Endothelial cell of umbilical vein (primary cell): ENCODE results near the gene PSPC1. TPM values are rescaled to one million over a fixed set of nuclear protein-coding genes. Genes with fewer than 3 reads are reported as not detected.

ENCODE experiments used
- BruUV-seq: library from RNA; stranded (reverse); fragments of 400-500 nt; replicated peaks from 2 replicates; lab custom pipeline; 2021; lab: Mats Ljungman, UMichigan
- CTCF ChIA-PET: fragments of 300-600, 350-600 bp; sonication (Branson Sonifier 250); formaldehyde crosslinking; loops from one replicate; lab custom pipeline; 2021; ENCODE audit warnings: antibody characterized with exemption, inconsistent platforms; lab: Charles Lee
- POLR2A ChIA-PET: fragments of 300-600, 350-600 bp; sonication (Branson Sonifier 250); formaldehyde crosslinking; loops from one replicate; lab custom pipeline; 2021; ENCODE audit warnings: antibody characterized with exemption, inconsistent platforms; lab: Charles Lee
- DNase-seq: peaks from one replicate; pipeline ENCODE4 v3.0.0-alpha.2; 2011; ENCODE audit warnings: low read depth, low spot score
- FAIRE-seq: peaks from 2 replicates; lab custom pipeline; 2011; peaks lifted over from hg19 to GRCh38; lab: Jason Lieb, UNC
- H2AFZ ChIP-seq: 2 replicates; pipeline ENCODE4 v1.6.0; 2012; ENCODE audit warnings: low read depth, low read length, control low read depth, inconsistent platforms
- H3K27ac ChIP-seq: 2 replicates; pipeline ENCODE4 v1.5.1; 2011; ENCODE audit warnings: low read depth, mild to moderate bottlenecking, control low read depth, low read length, moderate library complexity; ENCODE audit not compliant: insufficient read depth
- H3K27me3 ChIP-seq, 2 experiments: 2 replicates each; pipeline versions ENCODE4 v1.6.0 to v1.6.1; 2011; ENCODE audit warnings: low read length in 2 of 2, mixed read lengths in 1 of 2; ENCODE audit not compliant: control insufficient read depth in 2 of 2, insufficient read depth in 2 of 2
- H3K36me3 ChIP-seq, 2 experiments: 2 replicates in 1 of 2; 3 replicates in 1 of 2; pipeline ENCODE4 v1.5.1; 2011; ENCODE audit warnings: low read length in 2 of 2, mild to moderate bottlenecking in 1 of 2, moderate library complexity in 1 of 2; ENCODE audit not compliant: control insufficient read depth in 2 of 2, insufficient read depth in 2 of 2; ENCODE audit errors: extremely low read depth in 1 of 2
- H3K4me1 ChIP-seq: 3 replicates; pipeline ENCODE4 v1.5.1; 2011; ENCODE audit warnings: mild to moderate bottlenecking, low read length; ENCODE audit not compliant: control insufficient read depth, insufficient read depth; ENCODE audit errors: extremely low read depth
- H3K4me2 ChIP-seq: 2 replicates; pipeline ENCODE4 v1.6.1; 2011; ENCODE audit warnings: low read length, control low read depth, mixed read lengths; ENCODE audit not compliant: insufficient read depth
- H3K4me3 ChIP-seq, 3 experiments: fragments of 200-600 bp in 1 of 3; sonication (generic), shearing (Covaris generic) in 1 of 3; replicated peaks in 1 of 3; 2 replicates each; pipeline ENCODE4 v1.5.1; 2011 to 2016; ENCODE audit warnings: control low read depth in 3 of 3, low read length in 3 of 3, mild to moderate bottlenecking in 2 of 3, inconsistent platforms in 1 of 3, low read depth in 1 of 3, moderate library complexity in 1 of 3; ENCODE audit not compliant: insufficient read depth in 1 of 3
- H3K79me2 ChIP-seq: 2 replicates; pipeline ENCODE4 v1.6.0; 2012; ENCODE audit warnings: low read length, inconsistent platforms; ENCODE audit not compliant: control insufficient read depth, insufficient read depth
- H3K9ac ChIP-seq: replicated peaks from 2 replicates; pipeline ENCODE3; 2011; ENCODE audit warnings: low read length, control low read depth; ENCODE audit not compliant: insufficient read depth; ENCODE audit errors: extremely low read depth
- H3K9me1 ChIP-seq: replicated peaks from 3 replicates; pipeline ENCODE4 v1.6.0; 2011; ENCODE audit warnings: mild to moderate bottlenecking, low read length; ENCODE audit not compliant: control insufficient read depth, insufficient read depth; ENCODE audit errors: extremely low read depth
- H3K9me3 ChIP-seq: replicated peaks from 2 replicates; pipeline ENCODE4 v1.5.1; 2012; ENCODE audit warnings: low read length, inconsistent platforms; ENCODE audit not compliant: control insufficient read depth, insufficient read depth
- H4K20me1 ChIP-seq: replicated peaks from 2 replicates; pipeline ENCODE3; 2011; ENCODE audit warnings: mild to moderate bottlenecking, low read length; ENCODE audit not compliant: control insufficient read depth, insufficient read depth; ENCODE audit errors: extremely low read depth
- CTCF ChIP-seq, 2 donors: IDR thresholded peaks; 1 replicate in 1 of 2; 2 replicates in 1 of 2; pipeline ENCODE4 v1.5.1; 2011; ENCODE audit warnings: low read length in 2 of 2, mild to moderate bottlenecking in 2 of 2, moderate library complexity in 2 of 2, control low read depth in 1 of 2, inconsistent platforms in 1 of 2, low read depth in 1 of 2; ENCODE audit not compliant: insufficient read depth in 1 of 2; ENCODE audit errors: extremely low read depth in 1 of 2
- EZH2 ChIP-seq: IDR thresholded peaks from 2 replicates; pipeline ENCODE4 v1.6.1; 2012; ENCODE audit warnings: borderline replicate concordance, low read depth, mild to moderate bottlenecking, moderate library complexity, low read length, inconsistent platforms; ENCODE audit not compliant: severe bottlenecking
- FOS ChIP-seq: IDR thresholded peaks from 2 replicates; pipeline ENCODE4 v1.6.1; 2011; ENCODE audit warnings: mild to moderate bottlenecking, low read length, moderate library complexity, borderline replicate concordance; ENCODE audit not compliant: insufficient read depth
- GATA2 ChIP-seq: IDR thresholded peaks from 2 replicates; pipeline ENCODE4 v1.7.0; 2011; ENCODE audit warnings: low read depth, mild to moderate bottlenecking, moderate library complexity, mixed read lengths, low read length; ENCODE audit not compliant: insufficient read length, insufficient read depth
- JUN ChIP-seq: IDR thresholded peaks from 2 replicates; pipeline ENCODE4 v1.6.1; 2011; ENCODE audit warnings: borderline replicate concordance, low read depth; ENCODE audit not compliant: insufficient read length, insufficient read depth
- MAX ChIP-seq: IDR thresholded peaks from 2 replicates; pipeline ENCODE4 v1.6.1; 2011; ENCODE audit not compliant: insufficient read depth, insufficient read length
- MYC ChIP-seq: IDR thresholded peaks from one replicate; pipeline ENCODE4 v1.6.1; 2011; ENCODE audit warnings: mild to moderate bottlenecking, low read depth, low read length
- POLR2A ChIP-seq: IDR thresholded peaks from 2 replicates; pipeline ENCODE4 v1.6.1; 2012; ENCODE audit warnings: low read depth, mild to moderate bottlenecking, control low read depth, low read length
- dilution Hi-C: fragments of 300-500 bp; cut with MboI; formaldehyde crosslinking; loops from one replicate; pipeline ENCODE4 v1.15.0; 2019; ENCODE audit warnings: low sequenced_read_pairs; ENCODE audit not compliant: extremely low pct_ligation_motif_present
- intact Hi-C: fragments of 100-400 bp; cut with micrococcal nuclease; formaldehyde crosslinking; loops from one replicate; pipeline ENCODE4 v1.10.0; 2022
- polyA plus RNA-seq, 4 experiments: library from polyadenylated mRNA; depleted of rRNA in 3 of 4; stranded (reverse) in 3 of 4; unstranded in 1 of 4; fragments of >200 nt; gene quantifications; 2 replicates each; pipeline versions ENCODE4 v1.2.1 to v1.2.3, GENCODE V29; 2011 to 2012; ENCODE audit warnings: missing spikeins in 1 of 4
- total RNA-seq: library from RNA; stranded (reverse); gene quantifications from 2 replicates; pipeline ENCODE4 v1.2.3, GENCODE V29; 2021

Gene PSPC1
- total and polyA plus RNA-seq, 2 donors (not counting 3 experiments of a cell fraction or from before 2014, with no cell fraction given) = 22.8 to 55.7 TPM

GRCh38 chr13:19763618-19764017 is 19.1 kb downstream of the PSPC1 start:
- Histone ChIP-seq H3K4me2 (no peak overlapping the region), H3K4me3 (no peak overlapping the region), H3K9me3 (no peaks in the 10 kb centered on the region), H3K27ac (no peak overlapping the region), H3K36me3 (peaks cover 2 to 3% of the 10 kb centered on the region in 2 experiments), H3K27me3 (no peaks in the 10 kb centered on the region), H3K79me2 (peaks cover 98% of the 10 kb centered on the region), H3K9me1 (no peaks in the 10 kb centered on the region), H2AFZ (no peak overlapping the region), H3K9ac (no peak overlapping the region), H4K20me1 (peaks cover 3% of the 10 kb centered on the region), H3K4me1 (no peaks in the 10 kb centered on the region)
- no TSS peak for BruUV-seq
- ChIA-PET CTCF (no interaction called here), POLR2A (no interaction called here)
- FAIRE-seq = no peak
- intact Hi-C loops = no loop called here
- TF ChIP-seq POLR2A = no peak
- no peak for TF ChIP-seq EZH2
- no peak for TF ChIP-seq GATA2
- no peak for TF ChIP-seq FOS
- TF ChIP-seq MAX = no peak
- TF ChIP-seq MYC = no peak
- no peak for TF ChIP-seq CTCF (IDR thresholded peaks at IDR 0.05; ENCODE audit: extremely low read depth in 1 of 2, insufficient read depth in 1 of 2, low read depth in 1 of 2, low read length in 2 of 2)
- TF ChIP-seq JUN = no peak
- no peak for DNase-seq
- dilution Hi-C loops = no loop called here
